SK-N-SH treated with all-trans-retinoic acid at 6 μM for 48 hours (cell line): Measurements from ENCODE around the gene SF3B5.

ENCODE experiments used
- ARNTL ChIP-seq: fragments of 450-650 bp; formaldehyde crosslinking; IDR thresholded peaks from 2 replicates; pipeline ENCODE4 v1.5.0; 2020; ENCODE audit warnings: low read depth, mild to moderate bottlenecking, moderate library complexity, borderline replicate concordance
- CSDC2 ChIP-seq: fragments of 250-450 bp; sonication (Bioruptor Pico); IDR thresholded peaks from 2 replicates; pipeline ENCODE4 v1.5.0; 2020; ENCODE audit warnings: mild to moderate bottlenecking, moderate library complexity
- ESRRG ChIP-seq: fragments of 250-450 bp; sonication (Bioruptor Pico); IDR thresholded peaks from 2 replicates; pipeline ENCODE4 v1.6.1; 2021; ENCODE audit warnings: mild to moderate bottlenecking
- ISL1 ChIP-seq: fragments of 250-450 bp; sonication (Bioruptor Pico); IDR thresholded peaks from 2 replicates; pipeline ENCODE4 v2.1.2; 2022; ENCODE audit warnings: mild to moderate bottlenecking, moderate library complexity
- RARB ChIP-seq: fragments of 250-450 bp; sonication (Bioruptor Pico); IDR thresholded peaks from 2 replicates; pipeline ENCODE4 v1.8.0; 2021; ENCODE audit warnings: mild to moderate bottlenecking, moderate library complexity
- TCF4 ChIP-seq: fragments of 250-450 bp; sonication (Bioruptor Pico); IDR thresholded peaks from 2 replicates; pipeline ENCODE4 v1.8.0; 2021; ENCODE audit warnings: mild to moderate bottlenecking, moderate library complexity, borderline replicate concordance
- ZFP3 ChIP-seq: fragments of 250-450 bp; sonication (Bioruptor Pico); IDR thresholded peaks from 2 replicates; pipeline ENCODE4 v1.5.0; 2020; ENCODE audit warnings: mild to moderate bottlenecking, moderate library complexity
- ZFP30 ChIP-seq: fragments of 450-650 bp; formaldehyde crosslinking; IDR thresholded peaks from 2 replicates; pipeline ENCODE4 v1.5.0; 2022; ENCODE audit warnings: mild to moderate bottlenecking, moderate library complexity
- ZNF8 ChIP-seq: fragments of 450-650 bp; formaldehyde crosslinking; IDR thresholded peaks from 2 replicates; pipeline ENCODE4 v1.5.0; 2020; ENCODE audit warnings: mild to moderate bottlenecking, moderate library complexity
- TF ChIP-seq, protein P1 (sequence below): fragments of 250-450 bp; sonication (Bioruptor Pico); IDR thresholded peaks from 2 replicates; pipeline ENCODE4 v1.8.0; 2020; ENCODE audit warnings: mild to moderate bottlenecking, moderate library complexity, borderline replicate concordance
- TF ChIP-seq, protein P2 (sequence below): fragments of 250-450 bp; sonication (Bioruptor Pico); IDR thresholded peaks from 2 replicates; pipeline ENCODE4 v1.8.0; 2021; ENCODE audit warnings: low read depth, mild to moderate bottlenecking, moderate library complexity, borderline replicate concordance
- TF ChIP-seq, protein P3 (sequence below): fragments of 250-450 bp; sonication (Bioruptor Pico); IDR thresholded peaks from 2 replicates; pipeline ENCODE4 v1.5.0; 2020; ENCODE audit warnings: mild to moderate bottlenecking, moderate library complexity

DNA sequence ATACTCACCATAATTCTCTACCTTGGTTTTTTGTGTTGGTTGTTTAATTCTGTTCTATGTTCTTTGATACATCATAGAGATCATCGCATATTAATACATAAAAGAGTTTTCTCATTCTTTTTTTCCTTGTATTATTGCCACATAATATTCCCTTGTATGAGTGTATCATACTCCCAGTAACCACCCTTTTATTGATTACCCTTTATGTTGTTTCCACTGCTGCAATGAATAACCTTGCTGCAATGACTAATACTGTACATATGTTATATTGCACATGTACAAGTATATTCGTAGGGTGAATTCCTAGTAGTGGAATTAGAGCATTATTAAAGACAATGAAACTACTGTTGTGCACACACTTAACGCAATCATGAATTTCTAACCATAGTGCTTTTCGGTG, 9.1 kb upstream of the SF3B5 start:
- TF ChIP-seq ZFP3 (no peak), ZFP30 (CRISPR knock-in tag) (no peak), TCF4 (CRISPR knock-in tag) (no peak), RARB (CRISPR knock-in tag) (no peak), CSDC2 (CRISPR knock-in tag) (no peak), ZNF8 (CRISPR knock-in tag) (no peak), ARNTL (CRISPR knock-in tag) (no peak), ESRRG (CRISPR knock-in tag) (no peak), ISL1 (no peak)
- TF ChIP-seq, protein P1, sequence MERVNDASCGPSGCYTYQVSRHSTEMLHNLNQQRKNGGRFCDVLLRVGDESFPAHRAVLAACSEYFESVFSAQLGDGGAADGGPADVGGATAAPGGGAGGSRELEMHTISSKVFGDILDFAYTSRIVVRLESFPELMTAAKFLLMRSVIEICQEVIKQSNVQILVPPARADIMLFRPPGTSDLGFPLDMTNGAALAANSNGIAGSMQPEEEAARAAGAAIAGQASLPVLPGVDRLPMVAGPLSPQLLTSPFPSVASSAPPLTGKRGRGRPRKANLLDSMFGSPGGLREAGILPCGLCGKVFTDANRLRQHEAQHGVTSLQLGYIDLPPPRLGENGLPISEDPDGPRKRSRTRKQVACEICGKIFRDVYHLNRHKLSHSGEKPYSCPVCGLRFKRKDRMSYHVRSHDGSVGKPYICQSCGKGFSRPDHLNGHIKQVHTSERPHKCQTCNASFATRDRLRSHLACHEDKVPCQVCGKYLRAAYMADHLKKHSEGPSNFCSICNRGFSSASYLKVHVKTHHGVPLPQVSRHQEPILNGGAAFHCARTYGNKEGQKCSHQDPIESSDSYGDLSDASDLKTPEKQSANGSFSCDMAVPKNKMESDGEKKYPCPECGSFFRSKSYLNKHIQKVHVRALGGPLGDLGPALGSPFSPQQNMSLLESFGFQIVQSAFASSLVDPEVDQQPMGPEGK (CRISPR knock-in tag) = no peak
- TF ChIP-seq, protein P2, sequence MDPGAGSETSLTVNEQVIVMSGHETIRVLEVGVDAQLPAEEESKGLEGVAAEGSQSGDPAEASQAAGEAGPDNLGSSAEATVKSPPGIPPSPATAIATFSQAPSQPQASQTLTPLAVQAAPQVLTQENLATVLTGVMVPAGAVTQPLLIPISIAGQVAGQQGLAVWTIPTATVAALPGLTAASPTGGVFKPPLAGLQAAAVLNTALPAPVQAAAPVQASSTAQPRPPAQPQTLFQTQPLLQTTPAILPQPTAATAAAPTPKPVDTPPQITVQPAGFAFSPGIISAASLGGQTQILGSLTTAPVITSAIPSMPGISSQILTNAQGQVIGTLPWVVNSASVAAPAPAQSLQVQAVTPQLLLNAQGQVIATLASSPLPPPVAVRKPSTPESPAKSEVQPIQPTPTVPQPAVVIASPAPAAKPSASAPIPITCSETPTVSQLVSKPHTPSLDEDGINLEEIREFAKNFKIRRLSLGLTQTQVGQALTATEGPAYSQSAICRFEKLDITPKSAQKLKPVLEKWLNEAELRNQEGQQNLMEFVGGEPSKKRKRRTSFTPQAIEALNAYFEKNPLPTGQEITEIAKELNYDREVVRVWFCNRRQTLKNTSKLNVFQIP = no peak
- TF ChIP-seq, protein P3, sequence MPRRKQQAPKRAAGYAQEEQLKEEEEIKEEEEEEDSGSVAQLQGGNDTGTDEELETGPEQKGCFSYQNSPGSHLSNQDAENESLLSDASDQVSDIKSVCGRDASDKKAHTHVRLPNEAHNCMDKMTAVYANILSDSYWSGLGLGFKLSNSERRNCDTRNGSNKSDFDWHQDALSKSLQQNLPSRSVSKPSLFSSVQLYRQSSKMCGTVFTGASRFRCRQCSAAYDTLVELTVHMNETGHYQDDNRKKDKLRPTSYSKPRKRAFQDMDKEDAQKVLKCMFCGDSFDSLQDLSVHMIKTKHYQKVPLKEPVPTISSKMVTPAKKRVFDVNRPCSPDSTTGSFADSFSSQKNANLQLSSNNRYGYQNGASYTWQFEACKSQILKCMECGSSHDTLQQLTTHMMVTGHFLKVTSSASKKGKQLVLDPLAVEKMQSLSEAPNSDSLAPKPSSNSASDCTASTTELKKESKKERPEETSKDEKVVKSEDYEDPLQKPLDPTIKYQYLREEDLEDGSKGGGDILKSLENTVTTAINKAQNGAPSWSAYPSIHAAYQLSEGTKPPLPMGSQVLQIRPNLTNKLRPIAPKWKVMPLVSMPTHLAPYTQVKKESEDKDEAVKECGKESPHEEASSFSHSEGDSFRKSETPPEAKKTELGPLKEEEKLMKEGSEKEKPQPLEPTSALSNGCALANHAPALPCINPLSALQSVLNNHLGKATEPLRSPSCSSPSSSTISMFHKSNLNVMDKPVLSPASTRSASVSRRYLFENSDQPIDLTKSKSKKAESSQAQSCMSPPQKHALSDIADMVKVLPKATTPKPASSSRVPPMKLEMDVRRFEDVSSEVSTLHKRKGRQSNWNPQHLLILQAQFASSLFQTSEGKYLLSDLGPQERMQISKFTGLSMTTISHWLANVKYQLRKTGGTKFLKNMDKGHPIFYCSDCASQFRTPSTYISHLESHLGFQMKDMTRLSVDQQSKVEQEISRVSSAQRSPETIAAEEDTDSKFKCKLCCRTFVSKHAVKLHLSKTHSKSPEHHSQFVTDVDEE = no peak
